Mononuclear cell (primary cell): ENCODE measurements around the gene GAGE12E. TPM values are rescaled to one million over a fixed set of nuclear protein-coding genes. Genes with fewer than 3 reads are reported as not detected.
"Not testable (repeated sequence)": the region's sequence is repeated elsewhere in the genome, so short reads cannot be mapped to it uniquely, and the experiment has no call there.

ENCODE experiments used
- H3K27me3 ChIP-seq: 2 replicates; pipeline ENCODE4 v1.6.0; 2011; ENCODE audit warnings: low read length, control low read depth; ENCODE audit not compliant: insufficient read depth
- H3K4me1 ChIP-seq: 2 replicates; pipeline ENCODE4 v1.5.1; 2011; ENCODE audit warnings: mild to moderate bottlenecking, low read length, control low read depth; ENCODE audit not compliant: insufficient read depth
- H3K4me3 ChIP-seq: 2 replicates; pipeline ENCODE4 v1.5.1; 2011; ENCODE audit warnings: mild to moderate bottlenecking, low read length, moderate library complexity
- H3K9me3 ChIP-seq: 2 replicates; pipeline ENCODE4 v1.5.1; 2011; ENCODE audit warnings: low read depth, mild to moderate bottlenecking, control low read depth, low read length
- total RNA-seq: library from RNA; depleted of rRNA; stranded (reverse); fragments of >200 nt; gene quantifications from one replicate; pipeline ENCODE4 v1.2.3, GENCODE V29; 2012

The GAGE12E gene, protein sequence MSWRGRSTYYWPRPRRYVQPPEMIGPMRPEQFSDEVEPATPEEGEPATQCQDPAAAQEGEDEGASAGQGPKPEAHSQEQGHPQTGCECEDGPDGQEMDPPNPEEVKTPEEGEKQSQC
- total RNA-seq = not detected

DNA sequence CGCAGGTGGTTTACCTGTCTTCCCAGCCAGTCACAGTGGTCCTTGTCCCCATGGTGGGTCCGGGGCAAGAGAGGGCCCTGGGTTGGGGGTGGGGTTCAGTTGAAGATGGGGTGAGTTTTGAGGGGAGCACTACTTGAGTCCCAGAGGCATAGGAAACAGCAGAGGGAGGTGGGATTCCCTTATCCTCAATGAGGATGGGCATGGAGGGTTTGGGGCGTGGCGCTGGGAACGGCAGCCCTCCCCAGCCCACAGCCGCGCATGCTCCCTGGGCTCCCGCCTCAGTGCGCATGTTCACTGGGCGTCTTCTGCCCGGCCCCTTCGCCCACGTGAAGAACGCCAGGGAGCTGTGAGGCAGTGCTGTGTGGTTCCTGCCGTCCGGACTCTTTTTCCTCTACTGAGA lies at the start of gene GAGE12E:
Gene GAGE12E, plus strand, starts transcription at position 301 of the 400 bp plus-strand sequence. CDS start 1,155 bp downstream, outside the sequence.
- H3K27me3 ChIP-seq, H3K4me1 ChIP-seq, H3K9me3 ChIP-seq, H3K4me3 ChIP-seq: not testable (repeated sequence)

GRCh38 chrX:49531877-49532276 lies 19.2 kb upstream of the GAGE12E start, which contains the start of gene GAGE12C:
Gene GAGE12C, plus strand, starts transcription at chrX:49532177. Its CDS starts 1,155 bp downstream, at chrX:49533332.
- H3K9me3 ChIP-seq, H3K4me1 ChIP-seq, H3K4me3 ChIP-seq, H3K27me3 ChIP-seq: not testable (repeated sequence)

DNA sequence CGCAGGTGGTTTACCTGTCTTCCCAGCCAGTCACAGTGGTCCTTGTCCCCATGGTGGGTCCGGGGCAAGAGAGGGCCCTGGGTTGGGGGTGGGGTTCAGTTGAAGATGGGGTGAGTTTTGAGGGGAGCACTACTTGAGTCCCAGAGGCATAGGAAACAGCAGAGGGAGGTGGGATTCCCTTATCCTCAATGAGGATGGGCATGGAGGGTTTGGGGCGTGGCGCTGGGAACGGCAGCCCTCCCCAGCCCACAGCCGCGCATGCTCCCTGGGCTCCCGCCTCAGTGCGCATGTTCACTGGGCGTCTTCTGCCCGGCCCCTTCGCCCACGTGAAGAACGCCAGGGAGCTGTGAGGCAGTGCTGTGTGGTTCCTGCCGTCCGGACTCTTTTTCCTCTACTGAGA lies 9.7 kb upstream of the GAGE12E start, which contains the start of gene GAGE12D:
Gene GAGE12D, plus strand, starts transcription at position 301 of the 400 bp plus-strand sequence. CDS start 1,155 bp downstream, outside the sequence.
- not testable (repeated sequence) for H3K4me3 ChIP-seq, H3K9me3 ChIP-seq, H3K27me3 ChIP-seq, H3K4me1 ChIP-seq

DNA sequence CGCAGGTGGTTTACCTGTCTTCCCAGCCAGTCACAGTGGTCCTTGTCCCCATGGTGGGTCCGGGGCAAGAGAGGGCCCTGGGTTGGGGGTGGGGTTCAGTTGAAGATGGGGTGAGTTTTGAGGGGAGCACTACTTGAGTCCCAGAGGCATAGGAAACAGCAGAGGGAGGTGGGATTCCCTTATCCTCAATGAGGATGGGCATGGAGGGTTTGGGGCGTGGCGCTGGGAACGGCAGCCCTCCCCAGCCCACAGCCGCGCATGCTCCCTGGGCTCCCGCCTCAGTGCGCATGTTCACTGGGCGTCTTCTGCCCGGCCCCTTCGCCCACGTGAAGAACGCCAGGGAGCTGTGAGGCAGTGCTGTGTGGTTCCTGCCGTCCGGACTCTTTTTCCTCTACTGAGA lies 9.5 kb downstream of the GAGE12E start, which contains the start of gene GAGE12F:
Gene GAGE12F, plus strand, starts transcription at position 301 of the 400 bp plus-strand sequence. CDS start 1,155 bp downstream, outside the sequence.
- H3K27me3 ChIP-seq, H3K9me3 ChIP-seq, H3K4me1 ChIP-seq, H3K4me3 ChIP-seq: not testable (repeated sequence)

DNA sequence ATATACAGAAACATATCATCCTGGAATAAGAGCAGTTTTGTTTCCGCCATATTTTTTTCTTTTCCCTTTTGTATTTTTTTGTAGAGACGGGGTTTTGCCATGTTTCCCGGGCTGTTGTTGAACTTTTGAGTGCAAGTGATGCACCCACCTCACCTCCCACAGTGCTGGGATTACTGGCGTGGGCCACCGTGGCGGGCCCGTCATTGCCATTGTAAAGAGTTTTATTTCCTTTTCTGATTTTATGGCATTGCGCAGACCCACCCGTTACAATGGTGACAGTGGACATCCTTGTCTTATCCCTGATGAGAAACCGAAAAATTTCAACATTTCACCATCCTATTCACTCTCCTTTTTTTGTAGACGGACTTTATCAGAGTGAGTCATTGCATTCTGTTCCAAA lies 17.6 kb downstream of the GAGE12E start:
- H3K27me3 ChIP-seq, H3K9me3 ChIP-seq, H3K4me3 ChIP-seq, H3K4me1 ChIP-seq: not testable (repeated sequence)

DNA sequence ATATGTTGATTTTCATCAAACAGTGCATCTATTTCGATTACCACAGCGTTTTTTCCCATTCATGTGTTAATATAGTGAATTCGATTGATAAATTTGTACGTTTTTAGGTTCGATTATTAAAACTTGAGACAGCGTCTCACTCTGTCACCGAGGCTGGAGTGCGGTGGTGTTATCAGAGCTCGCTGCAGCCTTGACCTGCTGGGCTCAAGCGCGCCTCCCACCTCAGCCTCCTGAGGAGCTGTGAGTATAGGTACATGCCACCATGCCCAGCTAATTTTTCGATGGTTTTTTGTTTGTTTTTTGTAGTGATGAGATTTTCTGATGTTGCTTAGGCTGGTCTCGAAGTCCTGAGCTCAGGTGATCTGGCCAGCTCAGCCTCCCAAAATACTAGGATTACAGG lies 18.1 kb downstream of the GAGE12E start:
- H3K4me3 ChIP-seq, H3K27me3 ChIP-seq, H3K9me3 ChIP-seq, H3K4me1 ChIP-seq: not testable (repeated sequence)

DNA sequence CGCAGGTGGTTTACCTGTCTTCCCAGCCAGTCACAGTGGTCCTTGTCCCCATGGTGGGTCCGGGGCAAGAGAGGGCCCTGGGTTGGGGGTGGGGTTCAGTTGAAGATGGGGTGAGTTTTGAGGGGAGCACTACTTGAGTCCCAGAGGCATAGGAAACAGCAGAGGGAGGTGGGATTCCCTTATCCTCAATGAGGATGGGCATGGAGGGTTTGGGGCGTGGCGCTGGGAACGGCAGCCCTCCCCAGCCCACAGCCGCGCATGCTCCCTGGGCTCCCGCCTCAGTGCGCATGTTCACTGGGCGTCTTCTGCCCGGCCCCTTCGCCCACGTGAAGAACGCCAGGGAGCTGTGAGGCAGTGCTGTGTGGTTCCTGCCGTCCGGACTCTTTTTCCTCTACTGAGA lies 19.0 kb downstream of the GAGE12E start, which contains the start of gene GAGE12G:
Gene GAGE12G, plus strand, starts transcription at position 301 of the 400 bp plus-strand sequence. CDS start 1,155 bp downstream, outside the sequence.
- not testable (repeated sequence) for H3K9me3 ChIP-seq, H3K4me1 ChIP-seq, H3K4me3 ChIP-seq, H3K27me3 ChIP-seq

- not testable (repeated sequence) for H3K27me3 ChIP-seq, H3K4me1 ChIP-seq, H3K4me3 ChIP-seq, H3K9me3 ChIP-seq
These were observed 28.6 kb downstream of the GAGE12E start, which contains the start of gene GAGE12H for GRCh38 chrX:49579649-49580048. Gene GAGE12H, plus strand, starts transcription at chrX:49579949. Its CDS starts 1,155 bp downstream, at chrX:49581104.

DNA sequence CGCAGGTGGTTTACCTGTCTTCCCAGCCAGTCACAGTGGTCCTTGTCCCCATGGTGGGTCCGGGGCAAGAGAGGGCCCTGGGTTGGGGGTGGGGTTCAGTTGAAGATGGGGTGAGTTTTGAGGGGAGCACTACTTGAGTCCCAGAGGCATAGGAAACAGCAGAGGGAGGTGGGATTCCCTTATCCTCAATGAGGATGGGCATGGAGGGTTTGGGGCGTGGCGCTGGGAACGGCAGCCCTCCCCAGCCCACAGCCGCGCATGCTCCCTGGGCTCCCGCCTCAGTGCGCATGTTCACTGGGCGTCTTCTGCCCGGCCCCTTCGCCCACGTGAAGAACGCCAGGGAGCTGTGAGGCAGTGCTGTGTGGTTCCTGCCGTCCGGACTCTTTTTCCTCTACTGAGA lies 38.1 kb downstream of the GAGE12E start, which contains the start of gene GAGE2A:
Gene GAGE2A, plus strand, starts transcription at position 301 of the 400 bp plus-strand sequence. CDS start 1,155 bp downstream, outside the sequence.
- H3K9me3 ChIP-seq, H3K4me1 ChIP-seq, H3K27me3 ChIP-seq, H3K4me3 ChIP-seq: not testable (repeated sequence)

GRCh38 chrX:49589769-49590478 lies 38.8 kb downstream of the GAGE12E start:
- not testable (repeated sequence) for H3K4me3 ChIP-seq, H3K9me3 ChIP-seq, H3K27me3 ChIP-seq, H3K4me1 ChIP-seq

- not testable (repeated sequence) for H3K27me3 ChIP-seq, H3K4me3 ChIP-seq, H3K9me3 ChIP-seq, H3K4me1 ChIP-seq
These were observed 39.4 kb downstream of the GAGE12E start for GRCh38 chrX:49590488-49590887.

DNA sequence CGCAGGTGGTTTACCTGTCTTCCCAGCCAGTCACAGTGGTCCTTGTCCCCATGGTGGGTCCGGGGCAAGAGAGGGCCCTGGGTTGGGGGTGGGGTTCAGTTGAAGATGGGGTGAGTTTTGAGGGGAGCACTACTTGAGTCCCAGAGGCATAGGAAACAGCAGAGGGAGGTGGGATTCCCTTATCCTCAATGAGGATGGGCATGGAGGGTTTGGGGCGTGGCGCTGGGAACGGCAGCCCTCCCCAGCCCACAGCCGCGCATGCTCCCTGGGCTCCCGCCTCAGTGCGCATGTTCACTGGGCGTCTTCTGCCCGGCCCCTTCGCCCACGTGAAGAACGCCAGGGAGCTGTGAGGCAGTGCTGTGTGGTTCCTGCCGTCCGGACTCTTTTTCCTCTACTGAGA lies 47.6 kb downstream of the GAGE12E start, which contains the start of gene GAGE1:
Gene GAGE1, plus strand, starts transcription at position 301 of the 400 bp plus-strand sequence. CDS start 1,155 bp downstream, outside the sequence.
- not testable (repeated sequence) for H3K9me3 ChIP-seq, H3K4me1 ChIP-seq

More for the DNA sequence above, 47.6 kb downstream of the GAGE12E start, which contains the start of gene GAGE1:
- H3K27me3 ChIP-seq, H3K4me3 ChIP-seq: not testable (repeated sequence)

Other genes with a start within 250 kb of the GAGE12E start
- gene GAGE10, start 247.6 kb upstream of the GAGE12E start, total RNA-seq = not detected
- not detected for gene GAGE12J, start 229.3 kb upstream of the GAGE12E start, total RNA-seq
- not detected for gene GAGE13, start 219.7 kb upstream of the GAGE12E start, total RNA-seq
- not detected for gene GAGE12C, start 19.1 kb upstream of the GAGE12E start, total RNA-seq
- not detected for gene GAGE12D, start 9.6 kb upstream of the GAGE12E start, total RNA-seq
- gene GAGE12F, start 9.6 kb downstream of the GAGE12E start, total RNA-seq = not detected
- not detected for gene GAGE12G, start 19.1 kb downstream of the GAGE12E start, total RNA-seq
- not detected for gene GAGE12H, start 28.7 kb downstream of the GAGE12E start, total RNA-seq
- not detected for gene GAGE2A, start 38.2 kb downstream of the GAGE12E start, total RNA-seq
- 0.10 TPM for gene GAGE1, start 47.7 kb downstream of the GAGE12E start, total RNA-seq
- not detected for gene PAGE1, start 144.7 kb downstream of the GAGE12E start, total RNA-seq